ENCODE measurements around the gene TBCEL.

- no peak for TF ChIP-seq CTCF (IDR thresholded peaks at IDR 0.05; ENCODE audit: low read depth, low read length, missing input control)
- no peak for TF ChIP-seq JUND (IDR thresholded peaks at IDR 0.05)
- no peak for TF ChIP-seq EGR1 (IDR thresholded peaks at IDR 0.05; ENCODE audit: low read depth in 2 of 2)
- TF ChIP-seq, protein P1, sequence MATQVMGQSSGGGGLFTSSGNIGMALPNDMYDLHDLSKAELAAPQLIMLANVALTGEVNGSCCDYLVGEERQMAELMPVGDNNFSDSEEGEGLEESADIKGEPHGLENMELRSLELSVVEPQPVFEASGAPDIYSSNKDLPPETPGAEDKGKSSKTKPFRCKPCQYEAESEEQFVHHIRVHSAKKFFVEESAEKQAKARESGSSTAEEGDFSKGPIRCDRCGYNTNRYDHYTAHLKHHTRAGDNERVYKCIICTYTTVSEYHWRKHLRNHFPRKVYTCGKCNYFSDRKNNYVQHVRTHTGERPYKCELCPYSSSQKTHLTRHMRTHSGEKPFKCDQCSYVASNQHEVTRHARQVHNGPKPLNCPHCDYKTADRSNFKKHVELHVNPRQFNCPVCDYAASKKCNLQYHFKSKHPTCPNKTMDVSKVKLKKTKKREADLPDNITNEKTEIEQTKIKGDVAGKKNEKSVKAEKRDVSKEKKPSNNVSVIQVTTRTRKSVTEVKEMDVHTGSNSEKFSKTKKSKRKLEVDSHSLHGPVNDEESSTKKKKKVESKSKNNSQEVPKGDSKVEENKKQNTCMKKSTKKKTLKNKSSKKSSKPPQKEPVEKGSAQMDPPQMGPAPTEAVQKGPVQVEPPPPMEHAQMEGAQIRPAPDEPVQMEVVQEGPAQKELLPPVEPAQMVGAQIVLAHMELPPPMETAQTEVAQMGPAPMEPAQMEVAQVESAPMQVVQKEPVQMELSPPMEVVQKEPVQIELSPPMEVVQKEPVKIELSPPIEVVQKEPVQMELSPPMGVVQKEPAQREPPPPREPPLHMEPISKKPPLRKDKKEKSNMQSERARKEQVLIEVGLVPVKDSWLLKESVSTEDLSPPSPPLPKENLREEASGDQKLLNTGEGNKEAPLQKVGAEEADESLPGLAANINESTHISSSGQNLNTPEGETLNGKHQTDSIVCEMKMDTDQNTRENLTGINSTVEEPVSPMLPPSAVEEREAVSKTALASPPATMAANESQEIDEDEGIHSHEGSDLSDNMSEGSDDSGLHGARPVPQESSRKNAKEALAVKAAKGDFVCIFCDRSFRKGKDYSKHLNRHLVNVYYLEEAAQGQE (IDR thresholded peaks at IDR 0.05): no peak
- no peak for TF ChIP-seq YY1 (IDR thresholded peaks at IDR 0.05)
- TF ChIP-seq TAF1 (conservative IDR thresholded peaks at IDR 0.05): no peak
- no peak for TF ChIP-seq SP1 (IDR thresholded peaks at IDR 0.05)
- TF ChIP-seq MAX (IDR thresholded peaks at IDR 0.05): no peak
- TF ChIP-seq NR2F2 (IDR thresholded peaks at IDR 0.05): no peak
These were observed 24.7 kb downstream of the TBCEL start for GRCh38 chr11:121048464-121049233.

All from liver (tissue), 3 donors.